Activated naive CD4-positive, alpha-beta T cell treated with anti-CD3 and anti-CD28 coated beads, Interleukin-2, amount 50 U/mL, for 24 hours (primary cell): ENCODE results near the gene CSNK1G1.
"Not testable (repeated sequence)": the region's sequence is repeated elsewhere in the genome, so short reads cannot be mapped to it uniquely, and the experiment has no call there.

ENCODE experiments used
- H3K27ac Mint-ChIP-seq: one replicate; pipeline ENCODE4 v1.8.0; 2021; ENCODE audit warnings: mild to moderate bottlenecking, mixed read lengths
- H3K27me3 Mint-ChIP-seq: one replicate; pipeline ENCODE4 v1.8.0; 2021; ENCODE audit warnings: mixed read lengths
- H3K36me3 Mint-ChIP-seq: one replicate; pipeline ENCODE4 v1.8.0; 2021; ENCODE audit warnings: mixed read lengths
- H3K4me1 Mint-ChIP-seq: one replicate; pipeline ENCODE4 v1.8.0; 2021; ENCODE audit warnings: mixed read lengths
- H3K4me3 Mint-ChIP-seq: one replicate; pipeline ENCODE4 v1.8.0; 2021; ENCODE audit warnings: mild to moderate bottlenecking, mixed read lengths
- H3K9me3 Mint-ChIP-seq: one replicate; pipeline ENCODE4 v1.8.0; 2021; ENCODE audit warnings: mixed read lengths

CSNK1G1 gene

DNA sequence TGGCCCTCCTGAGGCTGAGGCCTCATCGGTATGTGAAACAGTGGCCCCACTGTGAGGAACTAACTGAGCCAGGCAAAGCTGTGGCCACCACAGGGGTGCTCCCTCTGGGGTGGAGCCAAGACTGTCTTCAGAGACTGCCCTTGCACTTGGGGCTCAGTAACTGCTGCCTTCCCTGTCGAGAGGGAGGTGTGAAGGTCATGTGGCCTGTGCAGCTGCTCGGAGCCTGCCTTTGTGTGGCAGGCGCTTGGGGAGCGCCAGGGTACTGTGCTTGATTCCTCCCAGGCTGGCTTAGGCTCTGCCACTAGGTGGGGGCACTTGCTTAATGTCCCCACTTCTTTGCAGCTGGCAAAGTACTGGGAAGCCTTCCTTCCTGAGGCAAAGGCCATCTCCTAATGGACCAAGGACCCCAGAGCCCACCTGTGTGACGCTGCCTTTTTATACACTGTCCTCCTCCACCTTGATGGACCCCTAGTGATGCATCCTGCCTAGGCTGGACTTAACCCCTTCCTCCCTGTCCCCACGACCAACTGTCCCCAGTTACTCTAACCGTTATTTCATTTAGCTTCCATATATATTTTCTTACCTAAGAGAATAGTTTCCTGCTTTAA, 218.6 kb downstream of the CSNK1G1 start:
- Mint-ChIP-seq H3K27me3 (no peaks in the 10 kb centered on the region), H3K9me3 (no peaks in the 10 kb centered on the region), H3K27ac (no peak overlapping the region), H3K4me1 (no peaks in the 10 kb centered on the region), H3K4me3 (no peak overlapping the region), H3K36me3 (peaks cover 8% of the 10 kb centered on the region)

DNA sequence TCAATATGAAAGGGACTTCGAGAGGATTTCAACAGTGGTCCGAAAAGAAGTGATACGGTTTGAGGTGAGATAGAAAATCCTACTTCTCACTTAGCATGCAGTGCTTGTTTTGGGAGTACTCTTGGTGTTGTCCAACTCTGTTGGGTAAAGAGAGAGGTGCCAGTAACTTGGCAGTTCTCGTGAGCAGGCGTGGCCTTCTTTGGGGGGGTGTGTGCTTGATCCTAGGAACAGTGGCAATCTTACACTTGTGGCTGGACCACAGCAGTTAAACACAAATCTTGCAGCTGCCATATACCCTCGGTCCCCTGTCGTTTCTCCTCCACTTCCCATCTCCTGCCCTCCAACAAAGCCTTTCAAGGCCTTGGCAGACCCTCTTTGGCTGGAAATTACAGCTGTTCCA, 219.6 kb downstream of the CSNK1G1 start:
- Mint-ChIP-seq H3K27ac (no peak overlapping the region), H3K4me3 (no peak overlapping the region), H3K9me3 (no peaks in the 10 kb centered on the region), H3K27me3 (no peaks in the 10 kb centered on the region), H3K4me1 (no peaks in the 10 kb centered on the region), H3K36me3 (peaks cover 8% of the 10 kb centered on the region)

DNA sequence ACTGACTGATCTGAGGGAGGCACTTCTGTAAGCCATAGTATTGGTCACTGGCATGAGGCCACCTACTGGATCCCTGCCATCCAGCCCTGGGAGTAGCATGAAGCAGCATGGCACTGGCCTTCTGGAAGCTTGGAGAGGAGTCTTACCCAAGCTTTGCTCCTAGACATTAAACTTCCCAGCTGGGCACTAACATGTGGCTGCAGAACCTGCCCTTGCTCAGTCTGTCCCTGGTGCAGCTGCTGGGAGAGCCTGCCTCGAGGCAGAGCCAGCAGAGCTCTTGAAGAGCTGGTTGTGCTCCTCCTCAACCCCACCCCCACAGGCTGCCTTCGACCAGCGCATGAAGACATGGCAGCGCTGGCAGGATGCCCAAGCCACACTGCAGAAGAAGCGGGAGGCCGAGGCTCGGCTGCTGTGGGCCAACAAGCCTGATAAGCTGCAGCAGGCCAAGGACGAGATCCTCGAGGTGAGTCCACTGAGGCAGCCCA, 221.6 kb downstream of the CSNK1G1 start:
- H3K27me3 Mint-ChIP-seq, result no peaks in the 10 kb centered on the region
- H3K4me3 Mint-ChIP-seq, result no peak overlapping the region
- no peak overlapping the region for H3K27ac Mint-ChIP-seq
- no peaks in the 10 kb centered on the region for H3K9me3 Mint-ChIP-seq
- H3K36me3 Mint-ChIP-seq, result peaks cover 4% of the 10 kb centered on the region
- no peaks in the 10 kb centered on the region for H3K4me1 Mint-ChIP-seq

DNA sequence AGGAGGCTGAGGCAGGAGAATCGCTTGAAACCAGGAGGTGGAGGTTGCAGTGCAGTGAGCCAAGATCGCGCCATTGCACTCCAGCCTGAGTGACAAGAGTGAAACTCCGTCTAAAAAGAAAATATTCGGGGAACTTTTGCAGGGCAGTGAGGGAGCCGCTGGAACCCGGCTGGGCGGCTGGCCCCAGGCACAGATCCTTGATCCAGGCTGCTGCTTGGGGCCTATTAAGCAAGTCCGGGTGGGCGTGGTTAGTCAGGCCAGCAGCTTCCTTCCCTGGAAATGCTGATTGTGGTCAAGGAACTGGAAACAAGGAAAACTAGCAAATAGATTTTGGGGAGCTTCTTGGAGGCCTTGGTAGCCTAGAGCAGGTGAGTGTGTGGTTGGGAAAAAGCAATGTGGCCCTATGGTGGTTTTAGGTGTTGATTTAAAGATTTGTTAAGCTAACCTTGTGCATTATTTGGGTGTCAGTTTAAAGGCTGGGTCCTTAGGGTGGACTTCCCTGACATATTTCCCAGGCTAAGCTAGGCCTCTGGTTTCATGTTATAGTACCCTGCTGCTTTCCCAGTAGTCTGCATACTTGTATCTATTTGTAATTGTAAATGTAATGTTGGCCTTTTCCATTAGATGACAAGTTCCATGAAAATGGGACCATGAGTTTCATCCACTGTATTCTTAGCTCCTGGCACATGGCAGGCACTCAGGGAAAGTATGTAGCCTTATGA, 222.2 kb downstream of the CSNK1G1 start:
- Mint-ChIP-seq H3K27ac (no peak overlapping the region), H3K36me3 (peaks cover 4% of the 10 kb centered on the region), H3K27me3 (no peaks in the 10 kb centered on the region)

DNA sequence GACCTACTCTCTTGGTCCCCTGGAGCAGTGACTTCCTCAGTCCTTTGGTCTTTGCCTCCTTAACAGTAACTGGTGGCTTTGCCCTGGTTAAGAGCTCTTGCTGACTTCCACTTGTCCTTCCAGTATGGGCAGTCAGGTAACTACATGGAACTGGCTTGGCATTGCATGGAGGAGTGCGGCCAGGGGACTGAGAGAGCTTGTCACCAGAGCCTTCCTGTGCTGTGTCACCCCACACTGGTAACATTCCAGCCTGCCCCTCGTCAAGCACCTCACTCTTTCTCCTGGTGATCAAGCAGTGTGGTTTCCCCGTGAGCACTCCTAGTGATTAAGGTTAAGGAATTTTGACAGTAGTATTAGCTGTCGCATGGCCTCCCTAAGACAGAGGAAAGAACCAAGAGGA, 223.8 kb downstream of the CSNK1G1 start:
- no peak overlapping the region for H3K27ac Mint-ChIP-seq
- no peak overlapping the region for H3K4me3 Mint-ChIP-seq
- no peaks in the 10 kb centered on the region for H3K4me1 Mint-ChIP-seq
- no peaks in the 10 kb centered on the region for H3K9me3 Mint-ChIP-seq
- H3K36me3 Mint-ChIP-seq, result peaks cover 7% of the 10 kb centered on the region
- H3K27me3 Mint-ChIP-seq, result no peaks in the 10 kb centered on the region

More for the DNA sequence above, 222.2 kb downstream of the CSNK1G1 start:
- H3K9me3 Mint-ChIP-seq, result no peaks in the 10 kb centered on the region
- H3K4me1 Mint-ChIP-seq, result no peaks in the 10 kb centered on the region
- H3K4me3 Mint-ChIP-seq, result no peak overlapping the region

DNA sequence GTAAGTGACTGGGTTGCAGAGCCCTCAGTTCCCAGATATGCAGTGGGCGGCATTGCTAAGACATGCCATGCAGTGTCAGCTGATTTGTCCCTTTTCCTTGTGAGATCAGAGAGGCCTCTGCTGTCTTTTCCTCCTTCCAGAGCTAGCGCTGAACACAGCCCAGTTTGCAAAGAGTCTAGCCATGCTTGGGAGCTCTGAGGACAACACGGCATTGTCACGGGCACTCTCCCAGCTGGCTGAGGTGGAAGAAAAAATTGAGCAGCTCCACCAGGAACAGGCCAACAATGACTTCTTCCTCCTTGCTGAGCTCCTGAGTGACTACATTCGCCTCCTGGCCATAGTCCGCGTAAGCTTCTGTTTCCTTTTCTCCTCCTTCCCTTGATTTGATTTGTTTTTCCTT, 224.4 kb downstream of the CSNK1G1 start:
- no peaks in the 10 kb centered on the region for H3K27me3 Mint-ChIP-seq
- H3K9me3 Mint-ChIP-seq, result no peaks in the 10 kb centered on the region
- H3K27ac Mint-ChIP-seq, result no peak overlapping the region
- no peak overlapping the region for H3K4me3 Mint-ChIP-seq
- H3K4me1 Mint-ChIP-seq, result no peaks in the 10 kb centered on the region
- peaks cover 7% of the 10 kb centered on the region for H3K36me3 Mint-ChIP-seq

DNA sequence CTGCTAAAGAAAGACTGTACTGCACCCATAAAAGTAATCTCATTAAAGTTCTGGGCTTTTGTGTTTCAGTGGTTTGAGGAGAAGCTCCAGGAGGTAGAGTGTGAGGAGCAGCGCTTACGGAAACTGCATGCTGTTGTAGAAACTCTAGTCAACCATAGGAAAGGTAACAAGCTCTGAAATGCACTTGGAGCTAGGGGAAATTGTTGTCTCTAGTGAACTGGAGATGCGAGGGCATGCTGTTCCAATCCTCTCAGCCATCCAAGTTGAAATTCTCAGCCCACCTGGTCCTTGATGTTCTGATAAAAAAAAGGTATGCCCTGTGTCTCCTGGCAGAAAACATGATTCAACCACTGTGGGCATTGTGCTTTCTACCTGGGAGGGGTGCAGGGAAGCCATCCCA, 225.8 kb downstream of the CSNK1G1 start:
- no peaks in the 10 kb centered on the region for H3K27me3 Mint-ChIP-seq
- no peak overlapping the region for H3K4me3 Mint-ChIP-seq
- peaks cover 10% of the 10 kb centered on the region for H3K36me3 Mint-ChIP-seq
- no peaks in the 10 kb centered on the region for H3K9me3 Mint-ChIP-seq
- no peaks in the 10 kb centered on the region for H3K4me1 Mint-ChIP-seq
- H3K27ac Mint-ChIP-seq, result no peak overlapping the region

DNA sequence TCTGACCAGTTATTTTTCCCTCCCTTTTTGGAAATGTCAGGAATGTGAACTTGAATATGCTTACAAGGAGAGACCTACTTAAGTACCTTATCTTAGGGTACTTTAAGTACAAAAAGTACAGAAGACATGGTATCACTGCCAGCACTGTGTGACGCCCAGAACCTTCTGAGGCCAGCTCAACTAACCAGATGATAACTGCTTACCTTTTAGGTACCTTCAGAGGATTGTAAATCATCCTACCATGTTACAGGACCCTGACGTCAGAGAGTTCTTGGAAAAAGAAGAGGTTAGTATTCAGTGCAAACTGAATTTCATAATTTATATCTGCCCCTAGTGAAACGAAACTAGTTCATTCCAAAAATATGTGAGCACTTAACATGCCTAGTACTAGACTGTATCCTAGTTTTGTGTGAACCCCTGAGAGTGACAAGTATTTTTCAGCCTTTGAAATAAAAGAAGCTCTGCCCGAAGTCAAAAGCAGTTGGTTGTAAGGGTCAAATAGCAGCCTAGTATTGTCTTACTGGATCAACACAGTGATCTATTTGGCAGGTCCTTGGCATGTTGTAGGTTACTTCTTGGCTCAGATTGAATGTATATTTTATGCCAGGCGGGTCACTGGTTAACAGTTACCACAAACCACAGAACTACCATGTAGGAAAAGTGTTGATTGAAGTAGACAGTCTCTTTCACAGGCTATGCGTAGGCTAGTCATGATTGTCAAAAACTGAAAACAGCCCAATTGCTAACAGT, 228.3 kb downstream of the CSNK1G1 start:
- peaks cover 10% of the 10 kb centered on the region for H3K36me3 Mint-ChIP-seq
- H3K4me3 Mint-ChIP-seq, result no peak overlapping the region
- no peaks in the 10 kb centered on the region for H3K9me3 Mint-ChIP-seq
- no peaks in the 10 kb centered on the region for H3K4me1 Mint-ChIP-seq
- H3K27ac Mint-ChIP-seq, result no peak overlapping the region
- H3K27me3 Mint-ChIP-seq, result no peaks in the 10 kb centered on the region

DNA sequence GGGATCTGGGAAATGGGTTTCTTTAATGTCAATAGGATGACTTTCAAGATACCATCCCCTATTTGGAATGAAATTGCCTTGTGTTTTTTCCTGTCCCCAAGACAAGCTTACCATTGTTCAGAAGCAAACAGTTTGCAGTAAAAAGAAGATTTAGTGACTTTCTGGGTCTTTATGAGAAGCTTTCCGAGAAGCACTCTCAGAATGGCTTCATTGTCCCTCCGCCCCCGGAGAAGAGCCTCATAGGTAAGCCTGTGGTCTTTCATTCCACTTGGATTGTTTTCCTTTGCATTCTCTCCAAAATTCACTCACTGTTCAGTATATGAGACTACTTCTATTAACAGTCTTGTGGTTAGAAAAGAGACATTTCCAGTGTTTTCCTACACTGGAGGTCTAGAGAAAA, 230.0 kb downstream of the CSNK1G1 start:
- no peak overlapping the region for H3K27ac Mint-ChIP-seq

DNA sequence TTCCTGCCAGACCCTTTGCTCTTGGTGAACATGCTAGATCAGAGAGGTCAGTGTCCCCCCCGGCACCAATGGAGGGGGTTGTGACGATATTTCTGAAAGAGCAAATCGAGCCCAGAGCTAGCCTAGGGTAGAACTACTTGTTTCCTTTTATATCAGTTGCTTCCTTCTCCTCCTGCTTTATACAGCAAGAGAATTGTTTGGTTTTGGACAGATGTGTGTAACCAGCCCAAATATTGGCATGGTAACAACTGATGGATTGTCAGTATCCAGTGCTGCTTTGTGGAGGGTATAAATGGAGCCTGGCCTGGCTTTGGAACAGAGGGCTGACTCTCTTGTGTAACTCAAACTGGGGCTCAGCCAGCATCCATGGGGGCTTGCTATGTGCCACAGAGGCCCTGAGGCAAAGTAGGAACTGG, 233.0 kb downstream of the CSNK1G1 start:
- no peaks in the 10 kb centered on the region for H3K27me3 Mint-ChIP-seq
- H3K27ac Mint-ChIP-seq, result no peak overlapping the region
- no peak overlapping the region for H3K4me3 Mint-ChIP-seq
- H3K4me1 Mint-ChIP-seq, result no peaks in the 10 kb centered on the region
- H3K9me3 Mint-ChIP-seq, result no peaks in the 10 kb centered on the region
- peaks cover 16% of the 10 kb centered on the region for H3K36me3 Mint-ChIP-seq

More for the DNA sequence above, 230.0 kb downstream of the CSNK1G1 start:
- H3K4me3 Mint-ChIP-seq, result no peak overlapping the region
- H3K27me3 Mint-ChIP-seq, result no peaks in the 10 kb centered on the region
- H3K36me3 Mint-ChIP-seq, result peaks cover 11% of the 10 kb centered on the region
- no peaks in the 10 kb centered on the region for H3K4me1 Mint-ChIP-seq
- H3K9me3 Mint-ChIP-seq, result no peaks in the 10 kb centered on the region

DNA sequence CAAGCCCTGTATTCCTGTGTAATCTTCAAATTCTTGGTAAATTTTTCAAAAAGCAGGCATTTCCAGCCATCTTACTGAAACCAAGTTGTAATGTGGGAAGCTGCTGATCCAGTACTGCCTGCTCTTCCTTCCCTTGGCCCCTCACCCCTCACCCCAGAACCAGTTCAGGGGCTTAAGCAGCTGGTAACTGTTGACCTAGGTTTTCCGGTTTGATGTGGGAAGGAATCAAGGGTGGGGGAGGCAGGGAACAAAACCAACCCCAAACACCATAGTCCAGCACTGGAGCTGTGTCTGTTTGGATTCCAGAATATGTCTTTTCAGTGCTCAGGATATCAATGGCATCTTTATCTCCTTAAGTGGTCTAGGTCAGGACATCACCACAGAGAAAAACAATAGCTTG, 233.5 kb downstream of the CSNK1G1 start:
- Mint-ChIP-seq H3K9me3 (no peaks in the 10 kb centered on the region), H3K27ac (no peak overlapping the region), H3K4me1 (no peaks in the 10 kb centered on the region), H3K36me3 (peaks cover 13% of the 10 kb centered on the region), H3K27me3 (no peaks in the 10 kb centered on the region), H3K4me3 (no peak overlapping the region)

DNA sequence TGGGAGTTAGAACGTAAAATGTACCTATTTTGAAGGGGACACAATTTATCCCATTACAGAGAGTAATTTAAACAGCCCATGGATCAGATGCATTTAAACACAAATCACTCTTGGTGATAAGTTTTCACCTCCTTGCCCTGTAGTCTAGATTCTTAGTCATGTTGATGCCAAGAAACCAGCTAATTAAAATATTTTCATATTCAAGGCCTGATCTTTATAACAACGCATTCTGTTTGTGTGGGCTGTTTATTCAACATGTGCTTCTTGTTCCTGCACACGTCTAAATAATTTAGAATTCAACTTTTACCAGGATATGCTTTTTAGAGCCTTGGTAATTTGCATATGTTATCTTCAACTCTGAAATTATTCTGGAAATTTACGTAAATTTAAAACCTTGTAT, 234.4 kb downstream of the CSNK1G1 start:
- Mint-ChIP-seq H3K4me3 (no peak overlapping the region), H3K36me3 (peaks cover 13% of the 10 kb centered on the region), H3K27ac (no peak overlapping the region), H3K9me3 (no peaks in the 10 kb centered on the region), H3K4me1 (no peaks in the 10 kb centered on the region), H3K27me3 (no peaks in the 10 kb centered on the region)

DNA sequence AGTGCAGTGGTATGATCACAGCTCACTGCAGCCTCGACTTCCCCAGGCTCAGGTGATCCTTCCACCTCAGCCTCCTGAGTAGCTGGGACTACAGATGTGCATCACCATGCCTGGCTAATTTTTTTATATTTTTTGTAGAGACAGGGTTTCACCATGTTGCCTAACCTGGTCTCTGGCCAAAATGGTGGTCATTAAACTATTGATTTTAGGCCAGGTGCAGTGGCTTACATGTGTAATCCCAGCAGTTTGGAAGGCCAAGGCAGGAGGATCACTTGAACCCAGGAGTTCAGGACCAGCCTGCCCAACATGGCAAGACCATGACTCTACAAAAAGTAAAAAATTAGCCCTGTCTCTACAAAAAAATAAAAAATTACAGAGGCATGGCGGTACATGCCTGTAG, 235.7 kb downstream of the CSNK1G1 start:
- H3K27ac Mint-ChIP-seq, H3K27me3 Mint-ChIP-seq, H3K4me3 Mint-ChIP-seq, H3K4me1 Mint-ChIP-seq, H3K9me3 Mint-ChIP-seq, H3K36me3 Mint-ChIP-seq: not testable (repeated sequence)

DNA sequence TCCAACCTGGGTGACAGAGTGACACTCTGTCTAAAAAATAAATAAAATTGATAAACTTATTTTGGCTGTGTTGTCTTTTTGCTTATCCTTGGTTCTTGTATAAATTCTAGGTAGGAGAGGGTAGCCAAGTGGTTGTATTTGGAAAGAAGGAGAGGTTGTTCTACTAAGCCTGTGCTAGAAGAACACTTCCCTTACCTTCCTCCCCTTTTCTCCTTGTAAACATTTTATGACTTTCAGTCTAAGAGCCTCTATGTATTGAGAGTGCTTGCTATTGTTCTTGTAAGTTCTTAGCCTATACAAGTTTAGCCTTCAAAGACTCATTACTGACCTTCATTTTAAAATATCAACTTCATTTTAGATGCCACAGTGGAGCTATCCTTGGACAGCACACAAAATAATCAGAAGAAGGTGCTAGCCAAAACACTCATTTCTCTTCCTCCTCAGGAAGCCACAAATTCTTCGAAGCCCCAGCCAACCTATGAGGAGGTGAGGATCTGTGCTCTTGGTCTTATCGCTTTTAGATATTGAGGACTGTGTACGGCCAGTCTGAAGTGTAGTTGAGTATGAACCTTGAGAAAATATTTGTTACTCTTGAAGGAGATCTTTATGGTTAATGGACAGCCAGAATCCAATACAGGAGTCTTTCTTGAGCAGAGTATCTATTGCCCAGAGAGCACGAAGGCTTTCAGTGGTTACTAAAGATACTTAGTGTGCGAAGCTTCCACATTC, 238.1 kb downstream of the CSNK1G1 start:
- Mint-ChIP-seq H3K4me1 (peaks cover 4% of the 10 kb centered on the region), H3K9me3 (no peaks in the 10 kb centered on the region), H3K27me3 (no peaks in the 10 kb centered on the region), H3K4me3 (no peak overlapping the region), H3K27ac (no peak overlapping the region), H3K36me3 (peaks cover 18% of the 10 kb centered on the region)
